ENCODE measurements around the gene PCNA.

PCNA gene

GRCh38 chr20:5067877-5068645 is 51.7 kb downstream of the PCNA start:
- DNase-seq (ENCODE audit: low read depth in 1 of 2, low spot score in 1 of 2), result no peak

DNA sequence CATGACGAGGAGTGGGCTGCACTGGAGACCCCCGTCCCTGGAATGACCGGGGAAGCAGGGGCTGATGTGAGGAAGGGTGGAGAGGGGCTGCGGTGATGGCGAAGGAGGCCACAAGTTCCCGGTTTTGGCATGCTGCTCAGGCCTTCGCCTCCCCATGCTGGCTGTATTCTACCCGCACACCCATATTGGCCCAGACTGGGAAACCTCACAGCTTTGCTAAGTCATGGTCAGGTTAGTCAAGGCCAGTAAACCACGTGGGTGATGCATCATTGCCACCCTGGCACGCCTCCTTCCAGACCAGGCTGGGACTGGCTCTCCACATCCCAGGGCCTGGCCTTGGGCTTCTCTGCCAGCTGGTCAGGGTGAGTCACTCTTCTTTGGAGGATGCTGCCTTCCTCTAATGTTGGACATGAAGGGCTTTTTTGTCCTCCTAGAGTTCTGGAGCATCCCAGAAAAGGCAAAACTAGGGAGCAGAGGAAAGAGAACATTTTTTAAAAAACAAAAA is 53.8 kb downstream of the PCNA start:
- DNase-seq (ENCODE audit: low read depth in 1 of 2, low spot score in 1 of 2), result no peak

GRCh38 chr20:5065166-5065878 is 54.4 kb downstream of the PCNA start:
- no peak for DNase-seq (ENCODE audit: low read depth in 1 of 2, low spot score in 1 of 2)
